ENCODE measurements around the gene AGAP2.
"Not testable (repeated sequence)": the region's sequence is repeated elsewhere in the genome, so short reads cannot be mapped to it uniquely, and the experiment has no call there.

Gene AGAP2

GRCh38 chr12:57694459-57695019, 44.0 kb downstream of the AGAP2 start:
- peak; percentile 53 for DNase-seq (ENCODE audit: low spot score)

- DNase-seq (ENCODE audit: low spot score): peak; percentile 99
Observed at GRCh38 chr12:57693659-57694458, 44.7 kb downstream of the AGAP2 start, which contains the start of gene OS9. OS9 (plus strand) TSS chr12:57694132; CDS start chr12:57694162, 30 bp downstream.

GRCh38 chr12:57693317-57693658, 45.3 kb downstream of the AGAP2 start:
- peak; percentile 56 for DNase-seq (ENCODE audit: low spot score)

- no peak for DNase-seq (ENCODE audit: low spot score)
Observed at GRCh38 chr12:57692500-57692899, 46.0 kb downstream of the AGAP2 start.

- DNase-seq (ENCODE audit: low spot score): no peak
Observed at GRCh38 chr12:57688931-57689330, 49.6 kb downstream of the AGAP2 start.

GRCh38 chr12:57687862-57688261, 50.7 kb downstream of the AGAP2 start:
- no peak for DNase-seq (ENCODE audit: low spot score)

GRCh38 chr12:57679697-57680096, 58.8 kb downstream of the AGAP2 start:
- no peak for DNase-seq (ENCODE audit: low spot score)

- not testable (repeated sequence) for DNase-seq (ENCODE audit: low spot score)
Observed at GRCh38 chr12:57677947-57678346, 60.6 kb downstream of the AGAP2 start.

GRCh38 chr12:57674691-57675090, 63.9 kb downstream of the AGAP2 start:
- no peak for DNase-seq (ENCODE audit: low spot score)

All from ecto neural progenitor cell (in vitro differentiated cells).